ENCODE results near the gene RHBDF2.

GRCh38 chr17:76473541-76473985 lies 27.7 kb downstream of the RHBDF2 start:
- no peak; the same call in 1 of the 2 replicates for TF ChIP-seq CTCF (conservative IDR thresholded peaks at IDR 0.05)
- no peak for TF ChIP-seq EZH2 (IDR thresholded peaks at IDR 0.05; ENCODE audit: low read depth)

Data from PC-9 (cell line).